ENCODE data around the gene BACH1.

BACH1 gene

GRCh38 chr21:29316029-29316742, 17.5 kb downstream of the BACH1 start:
- DNase-seq, result no peak

- DNase-seq, result no peak
Observed at GRCh38 chr21:29316806-29317205, 18.1 kb downstream of the BACH1 start.

DNA sequence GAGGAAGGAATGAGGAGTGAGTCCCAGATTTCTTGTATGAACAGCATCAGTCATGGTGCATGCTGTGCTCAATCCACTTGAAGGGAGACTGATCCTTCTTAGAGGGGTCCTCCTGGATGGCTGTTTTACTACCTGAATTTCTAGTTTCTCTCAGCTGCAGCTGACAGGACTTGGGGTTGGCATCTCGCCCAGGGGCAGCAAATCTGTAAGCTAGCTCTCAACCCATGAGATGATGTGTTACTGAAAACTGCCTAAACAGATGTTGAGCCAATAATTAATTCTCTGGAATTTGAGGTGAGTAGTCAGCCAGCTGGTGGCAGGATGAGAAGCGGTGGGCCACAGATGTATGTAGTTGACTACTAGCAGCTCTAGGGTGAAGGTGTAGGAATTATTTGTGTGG, 19.6 kb downstream of the BACH1 start:
- DNase-seq, result no peak

- DNase-seq, result no peak
Observed at GRCh38 chr21:29320031-29320430, 21.3 kb downstream of the BACH1 start.

DNA sequence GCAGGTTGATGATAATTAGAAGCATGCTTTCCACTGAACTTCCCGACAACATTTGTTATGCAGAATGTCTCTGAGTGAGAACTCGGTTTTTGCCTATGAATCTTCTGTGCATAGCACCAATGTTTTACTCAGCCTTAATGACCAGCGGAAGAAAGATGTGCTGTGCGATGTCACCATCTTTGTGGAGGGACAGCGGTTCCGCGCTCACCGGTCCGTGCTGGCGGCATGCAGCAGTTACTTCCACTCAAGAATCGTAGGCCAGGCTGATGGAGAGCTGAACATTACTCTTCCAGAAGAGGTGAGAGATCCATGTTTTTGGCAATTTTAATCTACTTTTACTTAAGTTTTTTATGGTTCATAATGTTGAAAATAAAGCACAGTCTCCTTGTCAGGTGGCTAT, 22.5 kb downstream of the BACH1 start:
- DNase-seq, result no peak

GRCh38 chr21:29321932-29322928, 23.5 kb downstream of the BACH1 start:
- DNase-seq, result no peak

DNA sequence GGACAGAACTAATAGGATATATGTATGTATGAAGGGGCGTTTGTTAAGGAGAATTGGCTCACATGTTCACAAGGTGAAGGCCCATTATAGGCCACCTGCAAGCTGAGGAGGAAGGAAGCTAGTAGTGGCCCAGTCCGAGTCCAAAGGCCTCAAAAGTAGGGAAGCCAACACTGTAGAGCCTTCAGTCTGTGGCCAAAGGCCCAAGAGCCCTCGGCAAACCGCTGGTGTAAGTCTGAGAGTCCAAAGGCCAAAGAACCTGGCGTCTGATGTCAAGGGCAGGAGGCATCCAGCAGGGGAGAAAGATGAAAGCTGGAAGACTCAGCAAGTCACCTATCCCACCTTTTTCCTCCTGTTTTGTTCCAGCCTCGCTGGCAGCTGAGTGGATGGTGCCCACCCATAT, 24.5 kb downstream of the BACH1 start:
- no peak for DNase-seq

- no peak for DNase-seq
Observed at GRCh38 chr21:29326914-29327554, 28.3 kb downstream of the BACH1 start.

- DNase-seq, result no peak
Observed at GRCh38 chr21:29329406-29329805, 30.7 kb downstream of the BACH1 start.

DNA sequence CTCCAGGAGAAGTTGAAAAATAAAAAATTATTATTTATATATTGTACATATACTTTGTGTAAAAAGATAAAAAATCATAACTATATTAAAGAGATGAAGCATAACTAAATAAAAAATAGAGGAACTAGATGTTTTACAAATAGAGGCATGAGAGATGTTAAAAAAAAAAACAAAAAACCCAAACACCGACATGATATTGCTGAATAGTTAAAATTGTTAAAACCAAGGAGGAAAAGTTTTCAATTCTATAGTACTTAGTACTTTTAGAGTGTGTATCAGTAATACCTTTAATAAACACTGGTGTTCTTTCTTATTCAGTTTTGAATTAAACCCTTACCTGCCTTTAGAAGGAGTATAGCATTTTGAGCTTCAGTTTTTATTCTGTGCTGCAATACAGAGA, 32.1 kb downstream of the BACH1 start:
- no peak for DNase-seq

GRCh38 chr21:29332461-29333362, 34.0 kb downstream of the BACH1 start:
- no peak for DNase-seq

DNA sequence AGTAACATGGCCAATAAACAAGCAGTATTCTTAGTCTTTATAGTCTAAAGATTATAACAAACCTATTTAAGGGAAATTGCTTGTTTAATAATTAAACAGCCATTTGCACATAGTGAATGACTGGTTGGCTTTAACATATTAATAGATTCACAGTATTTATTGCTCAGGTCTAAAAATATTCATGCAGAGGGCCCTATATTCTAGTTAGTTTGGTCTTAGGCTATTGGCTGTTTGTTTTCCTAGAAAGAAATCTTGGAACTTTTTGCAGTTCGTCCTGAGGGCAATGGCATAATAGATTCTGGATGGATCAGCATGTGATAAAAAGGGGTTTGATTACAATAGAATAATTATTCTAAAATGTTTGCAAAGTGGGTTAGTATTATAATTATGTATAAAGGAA, 34.7 kb downstream of the BACH1 start:
- no peak for DNase-seq

GRCh38 chr21:29334717-29335428, 36.2 kb downstream of the BACH1 start:
- DNase-seq, result no peak

DNA sequence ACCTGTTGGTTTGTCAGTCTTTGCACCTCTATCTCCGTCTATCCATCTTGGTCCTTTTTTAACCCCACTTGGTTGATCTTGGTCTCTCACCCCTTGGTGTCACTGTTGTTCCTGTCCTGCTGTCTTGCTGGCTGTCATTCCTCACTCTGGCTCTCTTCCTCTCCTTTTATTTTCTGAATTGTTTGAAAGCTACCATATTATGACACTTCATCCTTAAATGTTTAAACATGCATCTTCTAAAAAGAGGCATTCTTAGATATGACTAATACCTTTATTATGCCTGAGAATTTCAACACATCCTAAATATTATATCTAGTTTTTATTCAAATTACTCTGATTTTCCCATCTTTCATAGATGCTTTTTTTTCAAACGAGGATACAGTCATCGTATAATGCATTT, 37.0 kb downstream of the BACH1 start:
- no peak for DNase-seq

GRCh38 chr21:29338256-29338655, 39.5 kb downstream of the BACH1 start:
- no peak for DNase-seq

DNA sequence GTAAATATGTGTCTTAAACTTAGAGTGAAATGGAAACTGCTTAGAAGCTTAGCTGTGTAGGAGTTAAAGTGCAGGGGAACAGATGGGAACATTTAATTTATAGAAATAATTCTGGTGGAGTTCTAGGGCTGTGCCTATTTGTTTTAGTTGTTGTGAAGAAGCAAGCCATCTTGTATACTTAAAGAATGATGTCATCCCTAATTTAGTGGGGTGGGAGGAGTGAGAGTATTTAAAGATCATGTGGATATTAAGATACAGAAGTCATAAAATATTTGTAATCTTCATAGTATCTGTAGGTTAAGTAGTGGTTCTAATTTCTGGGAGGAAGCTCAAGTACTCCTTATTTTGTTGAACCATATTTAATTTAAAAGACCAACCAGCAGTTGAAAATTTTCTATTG, 41.5 kb downstream of the BACH1 start:
- DNase-seq, result no peak

DNA sequence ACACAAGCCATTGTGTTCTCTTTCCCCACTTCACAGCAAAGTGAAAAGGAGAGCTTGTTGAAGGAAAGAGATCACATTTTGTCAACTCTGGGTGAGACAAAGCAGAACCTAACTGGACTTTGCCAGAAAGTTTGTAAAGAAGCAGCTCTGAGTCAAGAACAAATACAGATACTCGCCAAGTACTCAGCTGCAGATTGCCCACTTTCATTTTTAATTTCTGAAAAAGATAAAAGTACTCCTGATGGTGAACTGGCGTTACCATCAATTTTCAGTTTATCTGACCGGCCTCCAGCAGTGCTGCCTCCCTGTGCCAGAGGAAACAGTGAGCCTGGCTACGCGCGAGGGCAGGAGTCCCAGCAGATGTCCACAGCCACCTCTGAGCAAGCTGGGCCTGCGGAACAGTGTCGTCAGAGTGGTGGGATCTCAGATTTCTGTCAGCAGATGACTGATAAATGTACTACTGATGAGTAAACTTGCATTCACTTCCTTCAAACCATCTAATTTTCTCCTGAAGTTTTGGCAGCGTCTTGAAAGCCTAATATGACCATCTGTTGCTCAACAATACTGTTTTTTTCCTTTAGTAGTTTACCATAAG, 43.7 kb downstream of the BACH1 start:
- no peak for DNase-seq

- DNase-seq, result no peak
Observed at GRCh38 chr21:29343519-29343918, 44.8 kb downstream of the BACH1 start.

GRCh38 chr21:29346281-29346680, 47.6 kb downstream of the BACH1 start:
- DNase-seq, result no peak

GRCh38 chr21:29346771-29347170, 48.0 kb downstream of the BACH1 start:
- DNase-seq, result no peak

DNA sequence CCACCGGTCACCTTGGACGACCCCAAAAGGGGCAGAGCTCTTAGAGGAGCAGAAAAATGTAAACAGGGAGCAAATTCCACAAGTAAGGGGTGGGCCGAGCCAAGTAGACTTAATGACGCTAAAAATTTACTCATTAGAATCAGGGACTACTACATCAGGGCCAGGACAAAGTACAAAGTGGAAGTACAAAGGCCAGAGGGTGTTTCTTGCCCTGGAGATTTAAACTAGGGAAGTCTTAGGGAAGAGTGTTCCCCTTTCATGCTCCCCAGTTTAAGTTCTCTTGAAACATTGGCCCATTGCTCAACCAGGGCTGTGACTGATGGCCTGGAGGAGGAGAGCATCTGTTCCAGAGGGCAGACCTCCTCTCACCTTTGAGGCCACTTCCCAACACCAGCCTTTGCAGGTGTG, 48.6 kb downstream of the BACH1 start:
- no peak for DNase-seq

Measured in DMS53 (cell line).